Esophagus squamous epithelium (tissue), 5 donors: ENCODE measurements around the gene KNDC1. TPM values are rescaled to one million over a fixed set of nuclear protein-coding genes. Genes with fewer than 3 reads are reported as not detected.

Experiments used
- DNase-seq: peaks from one replicate; lab custom pipeline; 2025; lab: John Stamatoyannopoulos, UW
- H3K27ac ChIP-seq, 4 donors: fragments of 200-600 bp; sonication (generic); one replicate each; pipeline ENCODE4 v1.5.1; 2016 to 2019; ENCODE audit warnings: mild to moderate bottlenecking in 1 of 4
- H3K27me3 ChIP-seq, 4 donors: fragments of 200-600 bp; sonication (generic); 1 replicate in 3 of 4; 2 replicates in 1 of 4; pipeline versions ENCODE4 v1.5.1 to v1.6.0; 2017 to 2021; ENCODE audit warnings: antibody characterized with exemption in 1 of 4
- H3K36me3 ChIP-seq, 3 donors: fragments of 200-600 bp; sonication (generic); one replicate each; pipeline ENCODE4 v1.5.1; 2016 to 2019
- H3K4me1 ChIP-seq, 3 donors: fragments of 200-600 bp; sonication (generic); one replicate each; pipeline ENCODE4 v1.5.1; 2017 to 2019
- H3K4me3 ChIP-seq, 4 donors: fragments of 200-600 bp; sonication (generic); 1 replicate in 3 of 4; 2 replicates in 1 of 4; pipeline ENCODE4 v1.5.1; 2016 to 2019; ENCODE audit warnings: mild to moderate bottlenecking in 2 of 4, moderate library complexity in 1 of 4
- H3K9me3 ChIP-seq, 3 donors: fragments of 200-600 bp; sonication (generic); one replicate each; pipeline ENCODE4 v1.5.1; 2016 to 2019
- POLR2A ChIP-seq, 4 donors: fragments of 450-650 bp; IDR thresholded peaks; one replicate each; pipeline ENCODE4 v1.6.1; 2017; ENCODE audit warnings: antibody characterized with exemption in 4 of 4, mild to moderate bottlenecking in 4 of 4, moderate library complexity in 3 of 4
- WGBS, 2 donors: methylation state at CpG; one replicate each; pipeline ENCODE4 v1.1.5; 2018; 5-methylcytosine and 5-hydroxymethylcytosine counted together
- intact Hi-C: fragments of 100-400 bp; cut with DNase I; formaldehyde crosslinking; loops from one replicate; pipeline ENCODE4 v1.15.0; 2022
- total RNA-seq, 4 donors: library from RNA; depleted of rRNA; stranded (reverse); fragments of >200 nt; gene quantifications; one replicate each; pipeline ENCODE4 v1.1.0, GENCODE V29; 2016
- TF ChIP-seq, protein P1 (sequence below), 6 experiments: fragments of 450-650 bp in 4 of 6; fragments of 200-600 bp in 2 of 6; sonication (generic) in 2 of 6; IDR thresholded peaks; one replicate each; pipeline ENCODE4 v1.5.1; 2016 to 2019; ENCODE audit warnings: antibody characterized with exemption in 6 of 6, mild to moderate bottlenecking in 4 of 6, moderate library complexity in 4 of 6
- donor health status: DM: yes; HTN: yes; CAD: no.

The KNDC1 gene
- total RNA-seq, 4 donors from 2014 or later = 0.19 to 0.64 (median 0.53) TPM; not detected in 1

- Histone ChIP-seq H3K27ac (no peak overlapping the region), H3K4me1 (no peaks in the 10 kb centered on the region), H3K36me3 (no peaks in the 10 kb centered on the region), H3K9me3 (no peaks in the 10 kb centered on the region), H3K4me3 (no peak overlapping the region), H3K27me3 (peaks cover 0 to 46% (median 0%) of the 10 kb centered on the region in 4 donors)
- WGBS, 2 donors = 100% methylated on average over 1 to 4 of the region's 57 CpGs
- intact Hi-C loops = loop anchor here (10.0 kb wide), 1 partner anchor 182 kb away; the partner anchor contains the start of gene CFAP46
- TF ChIP-seq, protein P1, sequence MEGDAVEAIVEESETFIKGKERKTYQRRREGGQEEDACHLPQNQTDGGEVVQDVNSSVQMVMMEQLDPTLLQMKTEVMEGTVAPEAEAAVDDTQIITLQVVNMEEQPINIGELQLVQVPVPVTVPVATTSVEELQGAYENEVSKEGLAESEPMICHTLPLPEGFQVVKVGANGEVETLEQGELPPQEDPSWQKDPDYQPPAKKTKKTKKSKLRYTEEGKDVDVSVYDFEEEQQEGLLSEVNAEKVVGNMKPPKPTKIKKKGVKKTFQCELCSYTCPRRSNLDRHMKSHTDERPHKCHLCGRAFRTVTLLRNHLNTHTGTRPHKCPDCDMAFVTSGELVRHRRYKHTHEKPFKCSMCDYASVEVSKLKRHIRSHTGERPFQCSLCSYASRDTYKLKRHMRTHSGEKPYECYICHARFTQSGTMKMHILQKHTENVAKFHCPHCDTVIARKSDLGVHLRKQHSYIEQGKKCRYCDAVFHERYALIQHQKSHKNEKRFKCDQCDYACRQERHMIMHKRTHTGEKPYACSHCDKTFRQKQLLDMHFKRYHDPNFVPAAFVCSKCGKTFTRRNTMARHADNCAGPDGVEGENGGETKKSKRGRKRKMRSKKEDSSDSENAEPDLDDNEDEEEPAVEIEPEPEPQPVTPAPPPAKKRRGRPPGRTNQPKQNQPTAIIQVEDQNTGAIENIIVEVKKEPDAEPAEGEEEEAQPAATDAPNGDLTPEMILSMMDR (IDR thresholded peaks at IDR 0.05) = no peak
- no peak for TF ChIP-seq POLR2A (IDR thresholded peaks at IDR 0.05)
- DNase-seq = no peak
Observed at GRCh38 chr10:133126431-133127290, 33.4 kb upstream of the KNDC1 start.

DNA sequence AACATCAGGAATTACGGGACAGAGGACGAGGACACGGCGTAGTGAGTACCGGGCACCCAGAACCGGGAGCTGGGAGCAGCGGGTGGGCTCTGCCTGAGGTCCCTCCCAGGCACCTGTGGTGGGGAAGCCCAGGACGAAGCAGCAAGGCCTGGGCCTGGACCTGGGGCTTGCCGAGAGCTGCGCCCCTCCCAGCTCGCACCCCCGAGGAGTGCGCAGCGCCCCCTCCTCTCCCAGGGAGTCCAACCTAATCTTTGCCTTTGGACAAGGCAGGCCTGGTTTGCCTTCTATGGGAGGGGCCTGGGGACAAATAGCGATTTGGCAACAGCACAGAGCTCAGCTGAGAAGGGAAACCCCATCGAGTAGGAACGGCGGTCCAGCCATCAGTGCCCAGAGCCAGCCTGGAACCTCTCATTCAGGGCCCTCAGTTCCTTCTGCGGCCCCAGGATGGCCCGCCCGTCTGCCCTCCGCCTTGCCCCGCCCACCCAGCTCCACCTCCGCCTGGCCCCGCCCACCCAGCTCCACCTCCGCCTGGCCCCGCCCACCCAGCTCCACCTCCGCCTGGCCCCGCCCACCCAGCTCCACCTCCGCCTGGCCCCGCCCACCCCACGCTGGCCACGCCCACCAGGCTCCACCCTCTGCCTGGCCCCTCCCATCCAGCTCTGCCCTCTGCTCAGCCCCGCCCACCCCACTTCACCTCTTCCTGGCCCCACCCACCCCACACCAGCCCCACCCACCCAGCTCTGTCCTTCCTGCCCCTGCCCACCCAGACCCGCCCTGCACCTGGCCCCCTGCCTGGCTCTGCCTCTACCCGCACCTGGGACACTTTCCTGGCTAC is 32.5 kb upstream of the KNDC1 start:
- 78% methylated on average over 20 of the region's 36 CpGs; no CpG with 5 or more reads in 1 of the 2 donors for WGBS, 2 donors
- intact Hi-C loops = loop anchor here (10.0 kb wide), 1 partner anchor 183 kb away; the partner anchor contains the start of gene CFAP46
- Histone ChIP-seq H3K9me3 (no peaks in the 10 kb centered on the region), H3K27ac (no peak overlapping the region), H3K4me3 (no peak overlapping the region), H3K27me3 (peaks cover 0 to 46% (median 0%) of the 10 kb centered on the region in 4 donors), H3K36me3 (no peaks in the 10 kb centered on the region), H3K4me1 (no peaks in the 10 kb centered on the region)
- no peak for TF ChIP-seq POLR2A (IDR thresholded peaks at IDR 0.05)
- TF ChIP-seq, protein P1 (IDR thresholded peaks at IDR 0.05) = no peak
- DNase-seq = no peak

GRCh38 chr10:133128126-133129070 is 31.6 kb upstream of the KNDC1 start:
- DNase-seq = no peak
- WGBS, 2 donors = 90 to 97% methylated on average over 11 to 27 of the region's 83 CpGs

GRCh38 chr10:133129071-133129858 is 30.8 kb upstream of the KNDC1 start:
- DNase-seq = no peak
- H3K27me3 ChIP-seq = peaks cover 0 to 29% (median 0%) of the 10 kb centered on the region in 4 donors
- intact Hi-C loops = loop anchor here (10.0 kb wide), 1 partner anchor 184 kb away; the partner anchor contains the start of gene CFAP46

More at GRCh38 chr10:133128126-133129070, 31.6 kb upstream of the KNDC1 start:
- no peak for TF ChIP-seq POLR2A (IDR thresholded peaks at IDR 0.05)
- Histone ChIP-seq H3K4me3 (no peak overlapping the region), H3K9me3 (no peaks in the 10 kb centered on the region), H3K27ac (no peak overlapping the region), H3K27me3 (peaks cover 0 to 38% (median 0%) of the 10 kb centered on the region in 4 donors), H3K36me3 (no peaks in the 10 kb centered on the region), H3K4me1 (no peaks in the 10 kb centered on the region)
- intact Hi-C loops = loop anchor here (10.0 kb wide), 1 partner anchor 184 kb away; the partner anchor contains the start of gene CFAP46

More at GRCh38 chr10:133129071-133129858, 30.8 kb upstream of the KNDC1 start:
- TF ChIP-seq POLR2A (IDR thresholded peaks at IDR 0.05) = no peak
- TF ChIP-seq, protein P1 (IDR thresholded peaks at IDR 0.05) = no peak
- H3K27ac ChIP-seq = no peak overlapping the region
- H3K9me3 ChIP-seq = no peaks in the 10 kb centered on the region
- 65 to 78% methylated on average over 8 to 9 of the region's 39 CpGs for WGBS, 2 donors
- no peak overlapping the region for H3K4me3 ChIP-seq
- H3K4me1 ChIP-seq = no peaks in the 10 kb centered on the region
- H3K36me3 ChIP-seq = no peaks in the 10 kb centered on the region
